ENCODE results near the gene RAB17. TPM values are rescaled to one million over a fixed set of nuclear protein-coding genes. Genes with fewer than 3 reads are reported as not detected.

The RAB17 gene
- 10 to 100 TPM; 14.9 to 22.6 (median 16.9) TPM for polyA plus RNA-seq (ENCODE audit: insufficient read length in 4 of 4)

GRCh38 chr2:237590272-237591140, at the start of gene RAB17:
TSS of gene RAB17 (minus strand) at chr2:237590734. CDS start at chr2:237586154, 4,580 bp downstream.
- no peak for DNase-seq (ENCODE audit: low read depth in 4 of 4, low spot score in 2 of 4)

- DNase-seq (ENCODE audit: low read depth in 4 of 4, low spot score in 2 of 4), result no peak
These were observed 49.3 kb upstream of the RAB17 start for GRCh38 chr2:237639836-237640220.

- DNase-seq (ENCODE audit: low read depth in 4 of 4, low spot score in 2 of 4), result no peak
These were observed 48.7 kb upstream of the RAB17 start for GRCh38 chr2:237639052-237639835.

GRCh38 chr2:237638176-237638575, 47.6 kb upstream of the RAB17 start:
- no peak for DNase-seq (ENCODE audit: low read depth in 4 of 4, low spot score in 2 of 4)

GRCh38 chr2:237637429-237638135, 47.0 kb upstream of the RAB17 start:
- DNase-seq (ENCODE audit: low read depth in 4 of 4, low spot score in 2 of 4), result no peak

- no peak for DNase-seq (ENCODE audit: low read depth in 4 of 4, low spot score in 2 of 4)
These were observed 46.0 kb upstream of the RAB17 start for GRCh38 chr2:237636578-237636977.

- no peak for DNase-seq (ENCODE audit: low read depth in 4 of 4, low spot score in 2 of 4)
These were observed 42.6 kb upstream of the RAB17 start for GRCh38 chr2:237633061-237633561.

GRCh38 chr2:237631801-237632585, 41.5 kb upstream of the RAB17 start:
- no peak for DNase-seq (ENCODE audit: low read depth in 4 of 4, low spot score in 2 of 4)

- no peak for DNase-seq (ENCODE audit: low read depth in 4 of 4, low spot score in 2 of 4)
These were observed 40.7 kb upstream of the RAB17 start for GRCh38 chr2:237631007-237631785.

GRCh38 chr2:237630216-237631000, 39.9 kb upstream of the RAB17 start:
- DNase-seq (ENCODE audit: low read depth in 4 of 4, low spot score in 2 of 4), result no peak

GRCh38 chr2:237629739-237630138, 39.2 kb upstream of the RAB17 start:
- DNase-seq (ENCODE audit: low read depth in 4 of 4, low spot score in 2 of 4), result no peak

- DNase-seq (ENCODE audit: low read depth in 4 of 4, low spot score in 2 of 4), result no peak
These were observed 38.6 kb upstream of the RAB17 start for GRCh38 chr2:237629188-237629534.

- no peak for DNase-seq (ENCODE audit: low read depth in 4 of 4, low spot score in 2 of 4)
These were observed 38.0 kb upstream of the RAB17 start for GRCh38 chr2:237628247-237629187.

GRCh38 chr2:237627441-237628246, 37.1 kb upstream of the RAB17 start, which contains the start of gene LRRFIP1:
TSS of gene LRRFIP1 (plus strand) at chr2:237627587. CDS start at chr2:237627645, 58 bp downstream.
- DNase-seq (ENCODE audit: low read depth in 4 of 4, low spot score in 2 of 4), result no peak

- DNase-seq (ENCODE audit: low read depth in 4 of 4, low spot score in 2 of 4), result no peak
These were observed 36.4 kb upstream of the RAB17 start for GRCh38 chr2:237626813-237627440.

GRCh38 chr2:237625777-237626176, 35.2 kb upstream of the RAB17 start:
- DNase-seq (ENCODE audit: low read depth in 4 of 4, low spot score in 2 of 4), result no peak
